Lung (tissue), 12 donors: ENCODE results near the gene P3H3. TPM values are rescaled to one million over a fixed set of nuclear protein-coding genes. Genes with fewer than 3 reads are reported as not detected.
A peak's percentile ranks its signal among the peaks of the same experiment; 100 is the strongest.

Source experiments
- ATAC-seq: fragments of 200-7000 bp; cut with Tn5 transposase; one replicate; pipeline ENCODE4 v1.9.1; 2020; ENCODE audit warnings: moderate number of reproducible peaks; ENCODE audit not compliant: insufficient read depth, low FRiP score
- DNase-seq, 3 donors: peaks; one replicate each; pipeline ENCODE4 v3.0.0-alpha.2; 2013 to 2017
- H3K27ac ChIP-seq, 2 donors: one replicate each; pipeline ENCODE4 v1.5.1; 2013; ENCODE audit warnings: mild to moderate bottlenecking in 2 of 2, moderate library complexity in 2 of 2, control low read depth in 1 of 2, inconsistent platforms in 1 of 2, low read depth in 1 of 2, low read length in 1 of 2
- H3K27me3 ChIP-seq, 3 donors: one replicate each; pipeline ENCODE4 v1.5.1; 2013; ENCODE audit warnings: low read length in 2 of 3; ENCODE audit not compliant: control insufficient read depth in 3 of 3, insufficient read depth in 3 of 3
- H3K36me3 ChIP-seq, 4 donors: one replicate each; pipeline ENCODE4 v1.5.1; 2013; ENCODE audit warnings: low read length in 4 of 4, mild to moderate bottlenecking in 1 of 4, moderate library complexity in 1 of 4; ENCODE audit not compliant: control insufficient read depth in 4 of 4, insufficient read depth in 4 of 4
- H3K4me1 ChIP-seq, 5 donors: one replicate each; pipeline ENCODE4 v1.5.1; 2013; ENCODE audit warnings: low read length in 5 of 5, mild to moderate bottlenecking in 2 of 5, moderate library complexity in 1 of 5; ENCODE audit not compliant: control insufficient read depth in 5 of 5, insufficient read depth in 5 of 5
- H3K4me3 ChIP-seq: one replicate; pipeline ENCODE4 v1.5.1; 2013; ENCODE audit warnings: mild to moderate bottlenecking, control low read depth, moderate library complexity
- H3K9ac ChIP-seq, 2 donors: one replicate each; pipeline ENCODE4 v1.5.1; 2013; ENCODE audit warnings: low read length in 2 of 2, control low read depth in 1 of 2; ENCODE audit not compliant: insufficient read depth in 1 of 2
- H3K9me3 ChIP-seq, 4 donors: one replicate each; pipeline ENCODE4 v1.5.1; 2013; ENCODE audit warnings: low read length in 3 of 4, mild to moderate bottlenecking in 1 of 4, moderate library complexity in 1 of 4; ENCODE audit not compliant: control insufficient read depth in 4 of 4, insufficient read depth in 3 of 4
- WGBS, 2 donors: extraction: QIAGEN DNeasy Blood & Tissue Kit; methylation state at CpG; one replicate each; pipeline ENCODE4 v1.1.7; 2013; 5-methylcytosine and 5-hydroxymethylcytosine counted together
- polyA plus RNA-seq, 2 donors: library from polyadenylated mRNA; stranded (reverse); fragments of 200-250 nt; gene quantifications; one replicate each; pipeline ENCODE4 v1.2.1, GENCODE V29; 2013
- total RNA-seq, 2 donors: library from RNA; depleted of rRNA in 1 of 2; stranded (reverse); fragments of >200 nt in 1 of 2; gene quantifications; one replicate each; pipeline ENCODE4 v1.2.1, GENCODE V29; 2014 to 2021
- TF ChIP-seq, protein P1 (sequence below): IDR thresholded peaks from 2 replicates; pipeline ENCODE4 v1.5.1; 2012; ENCODE audit warnings: mild to moderate bottlenecking; ENCODE audit errors: control extremely low read depth, extremely low read depth
- donor health status: control.
- donor health status: control.
- donor health status: Bipolar disorder and iron deficiency.
- donor health status: healthy.
- donor health status: DM: yes; HTN: yes; CAD: no.

P3H3 gene
- total and polyA plus RNA-seq, 4 donors = 9.3 to 23.3 (median 14.2) TPM

DNA sequence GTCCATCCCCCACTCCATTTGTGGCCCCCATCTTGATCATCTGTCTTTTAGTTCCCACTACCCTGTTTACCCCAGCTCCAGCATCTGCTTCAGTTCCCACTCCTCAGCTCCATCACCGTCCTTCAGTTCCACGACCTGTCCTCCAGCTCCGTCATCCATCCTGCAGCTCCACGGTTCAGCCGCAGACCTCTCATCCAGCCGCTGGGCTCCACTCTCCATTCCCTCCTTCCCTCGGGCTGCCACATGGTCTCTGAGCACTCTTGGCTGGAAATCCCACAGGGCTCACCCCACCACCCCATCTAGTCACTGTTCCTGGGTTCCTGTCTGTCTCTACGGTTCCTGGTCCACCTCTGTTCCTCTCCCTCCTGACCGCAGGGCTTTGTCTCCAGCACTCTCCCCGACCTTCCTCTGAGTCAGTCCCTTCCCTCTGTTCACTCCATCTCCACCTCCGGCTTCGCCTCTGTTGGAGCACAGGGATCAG is 3.3 kb upstream of the P3H3 start:
- Histone ChIP-seq H3K4me1 (peaks cover 0 to 42% (median 9%) of the 10 kb centered on the region in 5 donors), H3K9ac (no peak overlapping the region), H3K4me3 (no peak overlapping the region), H3K36me3 (peaks cover 0 to 2% (median 0%) of the 10 kb centered on the region in 4 donors), H3K27me3 (peaks cover 0 to 12% (median 3%) of the 10 kb centered on the region in 3 donors), H3K27ac (no peak overlapping the region), H3K9me3 (no peaks in the 10 kb centered on the region)
- DNase-seq (no peak), ATAC-seq (no peak)
- TF ChIP-seq, protein P1, sequence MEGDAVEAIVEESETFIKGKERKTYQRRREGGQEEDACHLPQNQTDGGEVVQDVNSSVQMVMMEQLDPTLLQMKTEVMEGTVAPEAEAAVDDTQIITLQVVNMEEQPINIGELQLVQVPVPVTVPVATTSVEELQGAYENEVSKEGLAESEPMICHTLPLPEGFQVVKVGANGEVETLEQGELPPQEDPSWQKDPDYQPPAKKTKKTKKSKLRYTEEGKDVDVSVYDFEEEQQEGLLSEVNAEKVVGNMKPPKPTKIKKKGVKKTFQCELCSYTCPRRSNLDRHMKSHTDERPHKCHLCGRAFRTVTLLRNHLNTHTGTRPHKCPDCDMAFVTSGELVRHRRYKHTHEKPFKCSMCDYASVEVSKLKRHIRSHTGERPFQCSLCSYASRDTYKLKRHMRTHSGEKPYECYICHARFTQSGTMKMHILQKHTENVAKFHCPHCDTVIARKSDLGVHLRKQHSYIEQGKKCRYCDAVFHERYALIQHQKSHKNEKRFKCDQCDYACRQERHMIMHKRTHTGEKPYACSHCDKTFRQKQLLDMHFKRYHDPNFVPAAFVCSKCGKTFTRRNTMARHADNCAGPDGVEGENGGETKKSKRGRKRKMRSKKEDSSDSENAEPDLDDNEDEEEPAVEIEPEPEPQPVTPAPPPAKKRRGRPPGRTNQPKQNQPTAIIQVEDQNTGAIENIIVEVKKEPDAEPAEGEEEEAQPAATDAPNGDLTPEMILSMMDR = no peak
- 55 to 74% methylated on average over 12 of the region's 12 CpGs for WGBS, 2 donors

DNA sequence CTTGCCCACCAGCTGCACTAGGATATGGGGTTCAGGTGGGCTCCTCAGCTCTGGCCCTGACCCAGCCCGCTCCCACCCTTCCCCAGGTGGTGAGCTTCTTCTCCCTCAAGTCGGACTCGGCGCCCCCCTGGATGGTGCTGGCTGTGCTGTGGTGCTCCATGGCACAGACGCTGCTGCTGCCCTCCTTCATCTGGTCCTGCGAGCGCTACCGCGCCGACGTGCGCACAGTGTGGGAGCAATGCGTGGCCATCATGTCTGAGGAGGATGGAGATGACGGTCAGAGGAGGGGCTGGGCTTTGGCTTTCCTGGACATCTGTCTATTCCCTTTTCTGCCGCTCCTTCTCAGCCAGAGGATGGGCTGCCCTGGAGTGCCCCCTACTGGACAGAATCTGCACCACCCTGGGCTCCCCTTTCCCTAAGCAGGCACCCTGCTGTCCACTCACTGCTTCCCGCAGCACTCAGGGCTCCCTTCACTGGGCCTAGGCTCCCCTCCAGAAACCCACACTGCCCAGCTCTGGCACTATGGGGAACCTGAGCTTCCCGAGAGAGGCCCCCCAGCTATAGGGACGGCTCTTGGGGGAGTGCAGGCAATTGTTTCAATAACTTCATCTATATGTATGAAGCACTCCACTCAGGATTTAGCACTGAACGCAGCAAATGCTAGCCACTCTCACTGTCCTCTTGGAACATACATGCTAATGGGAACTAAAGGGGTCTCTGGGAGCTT is 2.6 kb upstream of the P3H3 start:
- H3K4me3 ChIP-seq = no peak overlapping the region
- H3K27me3 ChIP-seq = peaks cover 0 to 12% (median 3%) of the 10 kb centered on the region in 3 donors
- ATAC-seq = peak; percentile 79

DNA sequence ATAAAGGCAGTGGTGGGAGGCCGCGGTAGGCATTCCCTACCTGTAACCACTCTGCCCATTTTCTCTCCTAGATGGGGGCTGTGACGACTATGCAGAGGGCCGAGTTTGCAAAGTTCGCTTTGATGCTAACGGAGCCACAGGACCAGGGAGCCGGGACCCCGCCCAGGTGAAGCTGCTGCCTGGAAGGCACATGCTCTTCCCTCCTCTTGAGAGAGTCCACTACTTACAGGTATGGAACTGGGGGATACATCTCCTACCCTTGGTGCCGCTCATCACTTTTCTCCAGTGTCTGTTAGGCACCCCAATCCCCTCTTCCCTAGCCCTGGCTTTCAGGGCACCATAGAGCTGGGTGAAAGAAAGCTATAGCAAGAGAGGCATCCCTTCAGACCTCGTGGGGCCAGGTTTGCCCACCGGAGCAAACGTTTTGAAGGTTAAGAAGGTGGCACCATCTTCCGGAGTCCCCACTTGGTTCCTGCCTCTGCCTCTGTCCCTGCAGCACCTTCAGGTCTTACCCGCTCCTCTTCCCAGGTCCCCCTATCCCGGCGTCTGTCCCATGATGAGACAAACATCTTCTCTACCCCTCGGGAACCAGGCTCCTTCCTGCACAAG is 2.0 kb upstream of the P3H3 start:
- H3K9me3 ChIP-seq = no peaks in the 10 kb centered on the region
- DNase-seq = no peak
- no peak for ATAC-seq
- WGBS, 2 donors = 83 to 87% methylated on average over 17 of the region's 17 CpGs
- H3K9ac ChIP-seq = no peak overlapping the region
- peaks cover 0 to 12% (median 3%) of the 10 kb centered on the region in 3 donors for H3K27me3 ChIP-seq
- no peak overlapping the region for H3K4me3 ChIP-seq
- H3K36me3 ChIP-seq = peaks cover 0 to 2% (median under 1%) of the 10 kb centered on the region in 4 donors
- TF ChIP-seq, protein P1 = no peak
- H3K4me1 ChIP-seq = peaks cover 0 to 37% (median 5%) of the 10 kb centered on the region in 5 donors
- no peak overlapping the region for H3K27ac ChIP-seq

More for the DNA sequence above, 2.6 kb upstream of the P3H3 start:
- peak; percentile 90 to 91 (median 91) for DNase-seq
- no peak overlapping the region for H3K9ac ChIP-seq
- TF ChIP-seq, protein P1 = peak; percentile 92
- 17% methylated on average over 19 of the region's 19 CpGs for WGBS, 2 donors
- no peaks in the 10 kb centered on the region for H3K9me3 ChIP-seq
- H3K4me1 ChIP-seq = peaks cover 0 to 44% (median 9%) of the 10 kb centered on the region in 5 donors
- no peaks in the 10 kb centered on the region for H3K36me3 ChIP-seq
- no peak overlapping the region for H3K27ac ChIP-seq
